ENCODE data around the gene SNED1. TPM values are rescaled to one million over a fixed set of nuclear protein-coding genes. Genes with fewer than 3 reads are reported as not detected.

SNED1 gene
- total RNA-seq, 1 experiment from 2014 or later = 2.8 TPM

DNA sequence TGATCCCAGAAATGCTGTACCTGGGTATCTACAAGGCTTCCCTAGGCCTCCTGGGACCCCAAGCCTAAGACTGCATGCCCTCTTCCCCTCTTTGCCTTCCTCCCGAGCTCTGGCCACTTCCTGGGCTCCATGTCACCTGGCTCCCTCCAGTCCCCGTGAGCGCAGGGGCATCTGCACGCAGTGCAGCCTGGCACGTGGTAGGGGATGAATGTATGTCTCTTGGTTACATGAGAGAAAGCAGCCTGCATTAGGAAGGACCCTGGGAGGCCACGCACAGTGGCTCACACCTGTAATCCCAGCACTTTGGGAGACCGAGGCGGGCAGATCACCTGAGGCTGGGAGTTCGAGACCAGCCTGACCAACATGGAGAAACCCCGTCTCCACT, 135.0 kb downstream of the SNED1 start:
- intact Hi-C loops (cut with micrococcal nuclease; ENCODE audit: unreplicated experiment) = no loop called here
- CTCF ChIA-PET = no interaction called here
- Histone ChIP-seq H3K4me1 (replicated peaks; ENCODE audit: insufficient read depth) (no peaks in the 10 kb centered on the region), H3F3A (ENCODE audit: insufficient read depth, low read depth) (no peaks in the 10 kb centered on the region), H2AFZ (no peak overlapping the region), H3K27me3 (ENCODE audit: insufficient read depth, low read depth) (no peaks in the 10 kb centered on the region), H3K36me3 (ENCODE audit: low read depth) (0 out of 2 replicates have a peak, but pooled peaks cover 5% of the 10 kb centered on the region), H4K20me1 (ENCODE audit: insufficient read depth) (no peaks in the 10 kb centered on the region), H3K79me2 (ENCODE audit: low read depth) (no peaks in the 10 kb centered on the region), H3K27ac (no peak overlapping the region), H3K9me3 (ENCODE audit: insufficient read depth, low read depth) (no peaks in the 10 kb centered on the region), H3K4me3 (no peak overlapping the region), H3K4me2 (no peak overlapping the region), H3K9me2 (ENCODE audit: insufficient read depth) (no peaks in the 10 kb centered on the region)
- TF ChIP-seq EZH2 (IDR thresholded peaks at IDR 0.05; ENCODE audit: low read depth) = no peak
- TF ChIP-seq, protein P1, sequence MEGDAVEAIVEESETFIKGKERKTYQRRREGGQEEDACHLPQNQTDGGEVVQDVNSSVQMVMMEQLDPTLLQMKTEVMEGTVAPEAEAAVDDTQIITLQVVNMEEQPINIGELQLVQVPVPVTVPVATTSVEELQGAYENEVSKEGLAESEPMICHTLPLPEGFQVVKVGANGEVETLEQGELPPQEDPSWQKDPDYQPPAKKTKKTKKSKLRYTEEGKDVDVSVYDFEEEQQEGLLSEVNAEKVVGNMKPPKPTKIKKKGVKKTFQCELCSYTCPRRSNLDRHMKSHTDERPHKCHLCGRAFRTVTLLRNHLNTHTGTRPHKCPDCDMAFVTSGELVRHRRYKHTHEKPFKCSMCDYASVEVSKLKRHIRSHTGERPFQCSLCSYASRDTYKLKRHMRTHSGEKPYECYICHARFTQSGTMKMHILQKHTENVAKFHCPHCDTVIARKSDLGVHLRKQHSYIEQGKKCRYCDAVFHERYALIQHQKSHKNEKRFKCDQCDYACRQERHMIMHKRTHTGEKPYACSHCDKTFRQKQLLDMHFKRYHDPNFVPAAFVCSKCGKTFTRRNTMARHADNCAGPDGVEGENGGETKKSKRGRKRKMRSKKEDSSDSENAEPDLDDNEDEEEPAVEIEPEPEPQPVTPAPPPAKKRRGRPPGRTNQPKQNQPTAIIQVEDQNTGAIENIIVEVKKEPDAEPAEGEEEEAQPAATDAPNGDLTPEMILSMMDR (conservative IDR thresholded peaks at IDR 0.05) = no peak
- no TSS peak for BruUV-seq (replicated peaks)
- DNase-seq = no peak
- POLR2A ChIA-PET (ENCODE audit: unreplicated experiment) = no interaction called here

DNA sequence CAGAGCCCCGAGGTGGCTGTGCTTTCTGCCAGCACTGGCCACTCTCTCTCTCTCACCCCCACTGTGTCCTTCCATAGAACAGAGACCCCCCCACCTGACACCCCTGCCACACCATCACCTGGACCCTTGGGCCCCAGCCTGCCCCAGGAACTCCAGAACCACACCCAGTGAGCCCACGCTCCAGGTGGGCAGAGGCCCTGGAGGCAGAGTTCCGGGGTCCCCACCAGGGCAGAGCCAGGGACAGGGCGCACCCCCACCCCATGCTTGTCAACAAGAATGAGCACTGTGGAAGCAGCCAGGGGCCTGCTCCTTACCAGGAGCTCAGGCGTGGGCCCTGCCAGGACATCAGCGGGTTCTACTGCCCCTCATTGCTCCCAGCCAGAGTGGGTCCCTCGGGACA, 136.3 kb downstream of the SNED1 start:
- CTCF ChIA-PET = no interaction called here
- TF ChIP-seq, protein P1 (conservative IDR thresholded peaks at IDR 0.05) = no peak
- TF ChIP-seq EZH2 (IDR thresholded peaks at IDR 0.05; ENCODE audit: low read depth) = no peak

DNA sequence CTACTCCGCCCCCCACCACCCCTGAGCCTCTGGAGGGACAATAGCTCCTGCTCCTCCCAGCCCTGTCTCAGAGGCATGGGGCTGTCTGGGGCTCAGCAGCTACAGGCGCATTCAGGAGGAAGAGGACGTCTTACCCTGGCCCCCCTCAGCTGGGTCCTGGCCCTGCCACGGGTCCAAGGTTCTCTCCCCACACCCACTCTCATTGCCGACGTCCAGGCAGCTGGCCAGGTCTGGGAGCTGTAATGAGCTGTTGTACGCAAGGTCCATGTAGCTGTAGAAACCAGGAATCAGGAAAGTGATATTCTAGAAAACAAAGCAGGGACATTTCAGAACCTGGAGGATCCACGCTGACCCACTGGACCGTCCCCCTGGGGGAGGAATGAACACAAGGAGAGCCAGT, 137.3 kb downstream of the SNED1 start:
- H3K36me3 ChIP-seq (ENCODE audit: low read depth) = 0 out of 2 replicates have a peak, but pooled peaks cover 5% of the 10 kb centered on the region
- TF ChIP-seq, protein P1 (conservative IDR thresholded peaks at IDR 0.05) = no peak
- TF ChIP-seq EZH2 (IDR thresholded peaks at IDR 0.05; ENCODE audit: low read depth) = no peak
- H3K9me2 ChIP-seq (ENCODE audit: insufficient read depth) = no peaks in the 10 kb centered on the region
- ChIA-PET POLR2A (ENCODE audit: unreplicated experiment) (no interaction called here), CTCF (no interaction called here)
- H3K4me3 ChIP-seq = no peak overlapping the region
- no peaks in the 10 kb centered on the region for H4K20me1 ChIP-seq (ENCODE audit: insufficient read depth)
- H3K79me2 ChIP-seq (ENCODE audit: low read depth) = no peaks in the 10 kb centered on the region
- H3K27me3 ChIP-seq (ENCODE audit: insufficient read depth, low read depth) = no peaks in the 10 kb centered on the region
- intact Hi-C loops (cut with micrococcal nuclease; ENCODE audit: unreplicated experiment) = no loop called here
- H3K4me1 ChIP-seq (replicated peaks; ENCODE audit: insufficient read depth) = no peaks in the 10 kb centered on the region
- H3K4me2 ChIP-seq = no peak overlapping the region
- no peak overlapping the region for H2AFZ ChIP-seq
- H3K27ac ChIP-seq = no peak overlapping the region
- no peaks in the 10 kb centered on the region for H3K9me3 ChIP-seq (ENCODE audit: insufficient read depth, low read depth)
- no peaks in the 10 kb centered on the region for H3F3A ChIP-seq (ENCODE audit: insufficient read depth, low read depth)
- DNase-seq = no peak
- BruUV-seq (replicated peaks) = no TSS peak

More for the DNA sequence above, 136.3 kb downstream of the SNED1 start:
- POLR2A ChIA-PET (ENCODE audit: unreplicated experiment) = no interaction called here
- Histone ChIP-seq H3K4me3 (no peak overlapping the region), H3K27ac (no peak overlapping the region), H3K9me2 (ENCODE audit: insufficient read depth) (no peaks in the 10 kb centered on the region), H3K79me2 (ENCODE audit: low read depth) (no peaks in the 10 kb centered on the region), H3K4me1 (replicated peaks; ENCODE audit: insufficient read depth) (no peaks in the 10 kb centered on the region), H3K36me3 (ENCODE audit: low read depth) (0 out of 2 replicates have a peak, but pooled peaks cover 5% of the 10 kb centered on the region), H4K20me1 (ENCODE audit: insufficient read depth) (no peaks in the 10 kb centered on the region), H3F3A (ENCODE audit: insufficient read depth, low read depth) (no peaks in the 10 kb centered on the region), H3K9me3 (ENCODE audit: insufficient read depth, low read depth) (no peaks in the 10 kb centered on the region), H2AFZ (no peak overlapping the region), H3K4me2 (no peak overlapping the region), H3K27me3 (ENCODE audit: insufficient read depth, low read depth) (no peaks in the 10 kb centered on the region)
- intact Hi-C loops (cut with micrococcal nuclease; ENCODE audit: unreplicated experiment) = no loop called here
- DNase-seq = no peak
- no TSS peak for BruUV-seq (replicated peaks)

All from PC-9 (cell line).